NCI-H1417 treated with DMSO at 0.1 percent for 48 hours (cell line): ENCODE measurements around the gene ZFTA.
"Not testable (repeated sequence)": the region's sequence is repeated elsewhere in the genome, so short reads cannot be mapped to it uniquely, and the experiment has no call there.

Experiments used
- DNase-seq: peaks from one replicate; lab custom pipeline; 2025; lab: John Stamatoyannopoulos, UW

Gene ZFTA

DNA sequence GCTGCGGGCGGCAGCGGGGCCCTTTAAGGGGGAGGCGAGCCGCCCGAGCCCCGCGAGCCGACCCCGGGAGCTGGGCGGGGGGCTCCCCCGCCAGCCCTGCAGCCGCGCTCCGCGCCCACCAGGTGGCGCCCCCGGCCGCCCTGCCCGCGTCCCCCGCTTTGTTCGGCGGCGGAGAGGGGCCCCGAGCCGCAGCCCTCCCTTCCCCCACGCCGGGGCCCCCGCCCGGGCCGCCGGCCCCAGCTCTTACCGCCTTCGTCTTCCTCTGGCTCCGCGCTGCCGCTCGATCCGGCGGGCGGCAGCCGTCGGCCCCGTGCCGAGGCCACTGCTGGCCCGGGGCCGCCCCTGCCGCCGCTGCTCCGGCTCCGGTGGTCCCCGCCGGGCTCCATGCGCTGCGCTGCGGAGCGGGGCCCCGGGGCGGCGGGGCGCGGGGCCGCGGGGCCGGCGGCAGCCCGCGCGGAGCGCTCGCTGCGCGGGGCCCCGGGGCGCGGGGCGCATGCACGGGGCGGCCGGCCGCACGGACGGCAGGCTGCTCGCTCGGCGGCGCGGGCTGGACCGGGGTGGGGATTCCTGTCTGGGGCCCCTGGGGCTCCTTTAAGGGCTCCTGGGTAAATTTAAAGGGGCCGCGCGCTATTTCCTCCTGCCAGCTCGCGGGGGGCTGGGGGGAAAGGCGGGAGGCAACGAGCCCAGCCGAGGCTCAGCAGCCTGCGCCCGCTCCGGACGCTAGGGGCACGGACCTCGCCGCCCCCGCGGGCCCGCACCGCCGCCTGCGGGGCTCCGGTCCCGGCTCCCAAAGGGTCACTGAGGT is at the start of gene ZFTA:
Gene ZFTA (minus strand): TSS at position 539 of the 805 bp plus-strand sequence. CDS start 153 bp downstream, at position 386.
- no peak for DNase-seq

DNA sequence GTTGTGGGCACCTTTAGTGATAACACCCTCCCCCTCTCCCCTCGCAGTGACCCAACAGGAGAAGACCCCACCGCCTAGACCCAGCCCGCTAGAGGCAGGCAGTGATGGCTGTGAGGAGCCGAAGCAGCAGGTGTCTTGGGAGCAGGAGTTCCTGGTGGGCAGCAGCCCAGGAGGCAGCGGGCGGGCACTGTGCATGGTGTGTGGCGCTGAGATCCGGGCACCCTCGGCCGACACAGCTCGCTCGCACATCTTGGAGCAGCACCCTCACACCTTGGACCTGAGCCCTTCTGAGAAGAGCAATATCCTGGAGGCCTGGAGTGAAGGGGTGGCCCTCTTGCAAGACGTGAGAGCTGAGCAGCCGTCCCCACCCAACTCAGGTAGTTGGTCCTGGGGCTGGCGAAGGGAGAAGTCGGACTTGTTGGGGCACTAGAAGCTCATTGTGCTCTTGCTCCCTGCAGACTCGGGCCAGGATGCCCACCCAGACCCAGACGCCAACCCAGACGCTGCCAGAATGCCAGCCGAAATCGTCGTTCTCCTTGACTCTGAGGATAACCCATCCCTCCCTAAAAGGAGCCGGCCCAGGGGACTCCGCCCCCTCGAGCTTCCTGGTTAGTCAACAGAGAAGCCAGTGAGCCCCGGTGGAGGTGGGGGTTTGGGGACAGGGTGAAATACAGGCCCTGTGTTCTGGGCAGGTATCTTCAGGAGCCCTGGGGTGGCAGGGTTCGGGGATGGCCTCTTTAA is 49.4 kb upstream of the ZFTA start:
- DNase-seq: no peak

DNA sequence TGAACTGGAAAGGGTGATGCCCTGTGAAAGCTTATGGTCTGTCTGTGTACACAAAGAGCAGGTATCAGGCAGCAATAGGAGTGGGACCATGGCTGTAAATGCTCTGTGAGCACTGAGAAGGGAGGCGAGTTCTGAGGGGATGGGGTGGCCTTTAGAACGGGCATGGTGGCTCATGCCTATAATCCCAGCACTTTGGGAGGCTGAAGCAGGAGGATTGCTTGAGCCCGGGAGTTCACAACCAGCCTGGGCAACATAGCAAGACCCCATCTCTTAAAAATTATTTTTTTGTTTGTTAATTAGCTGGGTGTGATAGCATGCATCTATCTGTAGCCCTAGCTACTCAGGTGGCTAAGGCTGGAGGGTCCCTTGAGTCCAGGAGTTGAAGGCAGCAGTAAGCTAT is 48.2 kb upstream of the ZFTA start:
- DNase-seq: no peak

DNA sequence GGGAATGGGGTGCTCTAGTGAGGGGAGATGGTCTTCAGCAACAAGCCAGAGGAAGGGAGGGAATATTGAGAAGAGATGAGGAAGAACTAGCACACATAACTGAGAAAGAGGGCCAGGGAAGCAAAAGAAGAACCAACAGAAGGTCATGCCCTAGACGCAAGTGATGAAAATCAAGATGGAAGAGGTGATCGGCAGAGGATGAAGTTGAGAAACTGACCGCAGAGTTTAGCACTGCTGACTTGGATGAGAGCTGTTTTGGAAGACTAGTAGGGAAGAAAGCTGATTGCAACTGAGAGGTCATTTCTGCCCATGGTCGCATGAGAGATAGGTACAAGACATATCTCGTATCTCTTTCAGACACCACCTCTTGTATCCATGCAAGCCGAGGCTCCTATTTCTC is 47.6 kb upstream of the ZFTA start:
- no peak for DNase-seq

DNA sequence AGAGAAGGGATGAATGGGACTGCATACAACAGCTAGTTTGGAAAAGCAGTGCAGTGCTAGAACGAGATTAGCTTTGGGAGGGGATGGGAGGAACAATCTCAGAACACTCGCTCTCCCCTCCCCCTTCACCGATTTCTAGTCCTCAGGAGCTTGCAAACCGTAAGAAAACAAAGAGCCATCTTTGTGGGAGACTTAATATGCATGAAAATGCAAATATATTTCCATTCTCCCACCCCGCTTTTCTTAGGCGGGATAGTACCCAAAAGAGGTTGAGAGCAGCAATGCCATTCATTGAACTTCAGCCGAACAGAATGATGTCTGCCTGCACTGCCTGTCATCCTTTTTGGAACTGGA is 45.8 kb upstream of the ZFTA start:
- DNase-seq: no peak

DNA sequence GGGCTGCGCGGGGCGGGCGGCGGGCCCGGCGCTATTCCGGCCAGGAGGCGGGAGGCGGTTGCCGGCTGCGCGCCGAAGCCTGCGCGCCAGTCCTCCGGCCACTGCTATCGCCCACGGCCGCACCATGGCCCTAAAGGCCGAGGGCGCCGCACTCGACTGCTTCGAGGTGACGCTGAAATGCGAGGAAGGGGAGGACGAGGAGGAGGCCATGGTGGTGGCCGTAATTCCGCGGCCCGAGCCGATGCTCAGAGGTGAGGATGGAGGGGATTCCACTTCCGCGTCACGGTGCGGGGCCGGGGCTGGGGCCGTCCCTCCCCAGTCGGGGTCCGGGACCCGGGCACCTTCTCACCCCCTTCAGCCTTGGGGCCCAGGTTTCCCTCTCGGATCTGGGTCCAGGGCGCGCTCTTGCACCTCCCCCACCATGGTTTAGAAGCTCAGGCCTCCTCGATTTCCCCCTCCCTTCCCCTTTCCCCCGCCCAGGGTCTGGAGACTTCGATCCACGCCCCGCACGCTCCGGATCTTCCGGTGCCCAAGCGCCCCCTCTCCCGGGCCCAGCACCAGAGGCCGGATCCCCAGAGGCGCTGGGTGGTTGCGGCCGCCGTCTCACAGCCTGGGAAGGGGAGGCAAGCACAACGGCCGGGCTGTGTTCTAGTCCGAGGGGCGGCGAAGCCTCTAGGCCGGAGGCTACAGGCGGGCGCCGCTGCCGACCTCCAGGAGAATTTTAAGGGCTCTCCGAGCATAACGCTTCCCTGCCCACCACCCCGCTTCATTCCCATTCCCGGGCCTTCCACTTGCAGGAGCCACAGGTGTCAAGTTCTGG is 45.2 kb upstream of the ZFTA start:
- DNase-seq: no peak

DNA sequence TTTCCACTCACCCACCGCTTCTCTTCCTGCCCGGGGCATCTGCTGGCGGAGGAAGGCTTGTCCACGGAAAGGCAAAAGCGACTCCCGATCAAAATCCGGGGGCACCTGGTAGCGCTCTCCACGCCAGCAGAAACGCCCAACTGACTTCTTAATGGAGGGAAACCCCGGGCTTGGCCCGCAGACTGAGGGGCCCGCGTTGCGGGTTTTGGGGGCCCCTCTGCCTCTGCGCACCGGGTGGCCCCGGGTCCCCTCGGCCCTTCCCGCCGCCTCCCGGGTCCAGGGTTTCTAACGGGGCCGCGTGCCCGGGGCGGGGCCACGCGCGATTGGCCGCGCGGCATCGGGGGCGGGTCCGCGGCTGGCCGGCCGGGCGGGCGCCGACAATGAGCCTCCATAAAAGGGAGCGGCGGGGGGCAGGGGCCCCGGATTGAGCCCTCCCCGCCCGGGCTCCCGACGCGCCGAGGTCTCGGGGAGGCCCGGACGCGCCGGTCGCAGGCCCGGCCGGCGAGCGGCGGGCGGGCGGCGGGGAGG is 44.5 kb upstream of the ZFTA start, which contains the start of gene SPINDOC:
Gene SPINDOC (plus strand): TSS at position 422 of the 528 bp plus-strand sequence. CDS start 231 bp downstream, outside the sequence.
- DNase-seq: peak; percentile 27

DNA sequence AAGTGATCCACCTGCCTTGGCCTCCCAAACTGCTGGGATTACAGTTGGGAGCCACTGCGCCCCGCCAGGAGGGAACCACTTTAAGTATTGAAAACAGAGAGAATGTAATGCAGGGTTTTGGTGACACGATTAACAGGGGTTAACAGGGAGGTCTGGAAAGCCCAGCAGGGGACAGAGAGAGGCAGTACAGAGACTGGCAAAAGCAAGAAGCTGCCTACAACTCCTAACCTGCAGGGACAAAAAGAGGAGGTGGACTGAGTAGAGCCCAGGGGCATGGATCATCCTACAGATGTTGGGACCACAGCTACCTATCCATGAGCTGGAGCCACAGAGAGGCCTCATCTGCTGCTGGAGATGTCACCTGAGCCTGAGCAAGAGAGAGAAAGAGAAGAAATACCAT is 42.9 kb upstream of the ZFTA start:
- DNase-seq: no peak

DNA sequence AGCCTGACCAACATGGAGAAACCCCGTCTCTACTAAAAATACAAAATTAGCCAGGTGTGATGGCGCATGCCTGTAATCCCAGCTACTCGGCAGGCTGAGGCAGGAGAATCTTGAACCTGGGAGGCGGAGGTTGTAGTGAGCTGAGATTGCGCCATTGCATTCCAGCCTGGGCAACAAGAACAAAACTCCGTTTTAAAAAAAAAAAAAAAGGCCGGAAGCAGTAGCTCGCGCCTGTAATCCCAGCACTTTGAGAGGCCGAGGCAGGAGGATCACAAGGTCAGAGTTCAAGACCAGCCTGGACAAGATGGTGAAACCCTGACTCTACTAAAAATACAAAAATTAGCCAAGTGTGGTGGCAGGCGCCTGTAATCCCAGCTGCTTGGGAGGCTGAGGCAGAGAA is 41.8 kb upstream of the ZFTA start:
- DNase-seq: not testable (repeated sequence)

DNA sequence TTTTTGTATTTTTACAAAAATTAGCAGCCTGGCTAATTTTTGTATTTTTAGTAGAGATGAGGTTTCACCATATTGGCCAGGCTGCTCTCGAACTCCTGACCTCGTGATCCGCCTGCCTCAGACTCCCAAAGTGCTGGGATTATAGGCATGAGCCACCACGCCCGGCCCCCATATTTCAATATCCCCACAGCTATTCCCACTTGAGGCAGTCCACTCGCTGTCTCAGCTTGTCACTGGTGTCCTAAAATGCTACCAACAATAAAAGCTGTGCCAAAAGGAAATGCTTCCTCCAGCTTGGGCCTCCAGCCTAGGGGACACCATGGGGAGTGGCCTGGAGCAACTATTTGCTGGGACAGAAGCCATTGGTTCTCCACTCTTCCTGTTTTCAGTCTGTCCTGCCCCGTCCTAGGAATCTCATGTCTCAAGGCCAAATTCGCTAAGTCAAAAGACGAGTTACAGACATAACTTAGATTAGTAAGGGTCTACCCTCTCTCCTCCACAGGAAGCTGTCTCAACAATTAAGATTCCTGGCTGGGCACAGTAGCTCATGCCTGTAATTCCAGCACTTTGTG is 37.4 kb upstream of the ZFTA start:
- DNase-seq: no peak

DNA sequence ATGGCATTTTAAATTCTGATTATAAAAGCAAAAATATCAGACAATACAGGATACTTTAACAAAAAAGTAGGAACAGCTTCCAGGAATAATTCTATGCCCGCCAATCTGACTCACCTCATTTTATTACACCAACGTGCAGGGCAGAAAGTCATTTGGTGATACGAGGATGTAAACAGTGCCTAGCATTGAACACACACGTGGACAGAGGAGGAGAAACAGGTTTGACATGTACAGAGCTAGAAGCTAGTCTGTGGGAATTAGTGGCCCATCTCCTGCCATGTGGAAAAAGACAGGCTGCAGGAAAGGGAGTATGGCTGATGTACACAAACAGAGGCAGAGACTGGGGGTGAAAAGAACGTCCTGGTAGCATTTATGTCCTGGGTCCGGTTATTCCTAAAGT is 35.7 kb upstream of the ZFTA start:
- DNase-seq: no peak

DNA sequence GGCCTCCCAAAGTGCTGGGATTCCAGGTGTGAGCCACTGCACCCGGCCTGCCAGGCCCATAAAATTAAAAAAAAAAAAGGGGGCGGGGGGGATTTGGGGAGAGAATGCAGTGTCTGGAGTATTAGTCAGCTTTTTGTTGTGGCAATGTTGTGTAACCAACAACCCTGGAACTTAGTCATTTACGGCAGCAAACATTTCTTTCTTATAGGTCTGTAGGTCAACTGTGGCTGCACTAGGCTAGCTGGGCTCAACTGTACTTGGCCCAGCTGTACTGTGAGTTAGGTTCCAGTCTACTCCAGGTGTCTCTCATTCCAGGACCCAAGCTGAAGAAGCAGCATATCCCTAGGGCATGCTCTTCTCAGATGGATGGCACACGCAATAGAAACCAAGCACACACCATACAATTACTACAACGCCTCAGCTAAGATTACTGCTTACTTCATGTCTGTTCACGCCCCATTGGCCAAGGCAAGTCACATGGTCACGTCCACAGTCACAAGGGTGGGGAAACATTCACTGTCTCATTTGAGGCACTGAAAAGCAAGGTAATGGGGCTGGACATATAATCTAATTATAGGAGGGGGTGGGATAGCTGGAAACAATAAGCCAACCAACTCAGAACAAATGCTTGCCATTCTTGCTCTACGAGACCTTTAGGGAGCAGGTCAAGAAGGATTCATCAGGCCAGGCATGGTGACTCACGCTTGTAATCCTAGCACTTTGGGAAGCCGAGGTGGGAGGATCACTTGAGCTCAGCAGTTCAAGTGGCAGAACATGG is 34.3 kb upstream of the ZFTA start:
- DNase-seq: no peak

DNA sequence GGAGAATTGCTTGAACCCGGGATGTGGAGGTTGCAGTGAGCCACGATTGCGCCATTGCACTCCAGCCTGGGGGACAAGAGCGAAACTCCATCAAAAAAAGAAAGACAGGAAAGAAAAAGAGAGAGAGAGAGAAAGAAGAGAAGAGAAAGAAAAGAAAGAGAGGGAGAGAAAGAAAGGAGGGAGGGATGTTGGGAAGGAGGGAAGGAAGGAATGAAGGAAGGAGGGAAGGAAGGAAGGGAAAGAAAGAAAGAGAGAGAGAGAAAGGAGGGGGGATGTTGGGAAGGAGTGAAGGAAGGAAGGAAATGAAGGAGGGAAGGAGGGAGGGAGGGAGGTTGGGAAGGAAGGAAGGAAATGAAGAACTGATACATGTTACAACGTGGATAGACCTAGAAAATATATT is 32.3 kb upstream of the ZFTA start:
- no peak for DNase-seq

DNA sequence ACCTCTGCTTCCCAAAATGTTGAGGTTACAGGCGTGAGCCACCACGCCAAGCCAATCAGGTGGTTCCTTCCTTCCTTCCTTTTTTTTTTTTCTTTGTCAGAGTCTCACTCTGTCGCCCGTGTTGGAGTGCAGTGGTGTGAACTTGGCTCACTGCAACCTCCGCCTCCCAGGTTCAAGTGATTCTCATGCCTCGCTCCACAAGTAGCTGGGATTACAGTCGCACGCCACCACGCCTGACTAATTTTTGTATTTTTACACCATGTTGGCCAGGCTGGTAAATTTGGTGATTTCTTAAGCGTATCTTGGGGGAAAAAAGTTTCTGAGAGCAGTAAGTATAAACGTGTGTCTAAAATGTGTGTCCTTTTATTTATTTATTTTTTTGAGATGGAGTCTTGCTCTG is 26.5 kb upstream of the ZFTA start:
- DNase-seq: no peak

DNA sequence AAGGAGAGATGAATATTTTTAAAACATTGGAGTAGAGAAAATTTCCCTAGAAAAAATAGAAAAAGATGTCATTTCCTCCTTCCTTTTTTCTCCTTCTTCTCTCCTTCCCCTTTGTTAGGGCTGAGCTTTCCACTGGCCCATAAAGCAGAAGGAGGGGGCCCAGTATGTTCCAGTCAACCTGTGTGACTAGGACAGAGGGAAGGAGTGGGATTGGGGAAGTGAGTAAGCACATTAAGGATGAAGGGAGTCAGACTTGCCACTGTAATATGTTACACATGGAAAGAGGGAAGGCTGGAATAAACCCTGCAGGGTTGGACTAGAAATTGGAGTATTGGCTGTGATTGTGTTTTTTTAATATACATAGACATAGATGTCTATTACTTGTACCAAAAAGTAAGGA is 24.6 kb upstream of the ZFTA start:
- DNase-seq: no peak

DNA sequence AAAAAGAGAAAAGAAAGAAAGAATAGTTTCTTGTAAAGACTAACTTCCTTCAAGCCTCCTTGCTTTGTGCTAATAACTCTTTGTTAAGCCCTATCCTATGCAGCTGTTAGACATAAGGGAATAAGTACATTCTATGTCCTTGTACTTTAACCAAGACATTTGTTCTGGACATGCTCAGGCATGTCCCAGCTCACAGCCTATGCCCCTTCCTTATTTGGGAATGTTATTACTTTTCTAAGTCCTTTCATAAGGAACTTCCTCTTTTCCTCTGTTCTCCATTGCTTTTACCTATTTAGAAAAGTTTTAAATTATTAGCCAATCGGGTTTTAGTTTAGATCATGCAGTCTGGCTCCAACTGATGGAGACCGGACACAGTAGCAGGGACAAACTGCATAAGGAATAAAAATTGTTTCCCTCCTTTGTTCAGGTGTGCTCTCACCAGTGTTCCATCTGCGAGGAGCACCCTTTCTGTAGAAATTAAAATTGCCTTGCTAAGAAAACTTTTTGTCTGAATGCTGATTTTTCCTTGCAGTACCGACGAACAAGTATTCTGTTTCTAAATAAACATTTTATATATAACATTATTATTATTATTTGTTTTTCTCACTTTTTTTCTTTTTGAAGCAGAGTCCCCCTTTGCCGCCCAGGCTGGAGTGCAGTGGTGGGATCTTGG is 23.1 kb upstream of the ZFTA start:
- DNase-seq: no peak

DNA sequence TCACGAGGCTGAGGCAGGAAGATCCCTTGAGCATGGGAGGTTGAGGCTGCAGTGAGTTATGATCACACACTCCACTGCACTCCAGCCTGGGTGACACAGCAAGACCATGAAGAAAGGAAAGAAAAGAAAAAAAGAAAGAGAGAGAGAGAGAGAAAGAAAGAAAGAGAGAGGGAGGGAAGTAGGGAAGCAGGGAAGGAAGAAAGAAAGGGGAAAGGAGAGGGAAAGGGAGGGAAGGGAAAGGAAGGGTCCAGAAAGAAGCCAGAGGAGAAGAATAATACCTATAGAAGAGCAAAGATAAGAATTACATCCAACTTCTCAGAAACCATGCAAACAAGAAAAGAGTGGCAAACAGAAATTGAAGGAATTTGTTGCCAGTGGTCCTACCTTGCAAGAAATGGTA is 17.2 kb upstream of the ZFTA start:
- DNase-seq: no peak

DNA sequence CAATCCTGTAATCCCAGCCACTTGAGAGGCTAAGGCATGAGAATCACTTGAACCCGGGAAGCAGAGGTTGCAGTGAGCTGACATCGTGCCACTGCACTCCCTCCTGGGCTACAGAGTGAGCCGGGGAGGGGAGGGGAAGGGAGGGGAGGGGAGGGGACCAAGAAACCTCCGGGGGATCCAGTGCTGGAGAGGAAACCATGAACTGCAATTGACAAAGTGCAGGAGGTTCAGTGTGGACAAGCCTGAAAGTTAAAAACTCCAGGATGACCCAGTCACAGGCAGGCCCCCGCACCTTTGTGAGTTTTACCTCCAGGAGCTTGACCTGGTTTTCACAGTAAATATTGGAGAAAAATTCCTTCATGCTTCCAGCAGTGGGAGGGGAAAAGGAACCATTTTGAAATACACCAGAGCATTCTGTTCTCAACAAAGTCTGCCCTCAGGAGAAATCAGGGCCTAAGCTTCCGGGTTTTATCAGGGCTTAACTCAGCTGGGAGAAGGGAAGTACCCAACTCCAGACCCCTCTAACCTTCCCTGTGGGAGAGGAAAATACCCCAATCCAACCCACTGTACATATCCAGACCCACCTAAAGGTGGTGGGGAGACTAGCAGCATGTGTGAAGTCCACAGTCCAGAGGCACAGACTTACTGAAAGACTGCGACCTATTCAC is 15.5 kb upstream of the ZFTA start:
- DNase-seq: no peak

DNA sequence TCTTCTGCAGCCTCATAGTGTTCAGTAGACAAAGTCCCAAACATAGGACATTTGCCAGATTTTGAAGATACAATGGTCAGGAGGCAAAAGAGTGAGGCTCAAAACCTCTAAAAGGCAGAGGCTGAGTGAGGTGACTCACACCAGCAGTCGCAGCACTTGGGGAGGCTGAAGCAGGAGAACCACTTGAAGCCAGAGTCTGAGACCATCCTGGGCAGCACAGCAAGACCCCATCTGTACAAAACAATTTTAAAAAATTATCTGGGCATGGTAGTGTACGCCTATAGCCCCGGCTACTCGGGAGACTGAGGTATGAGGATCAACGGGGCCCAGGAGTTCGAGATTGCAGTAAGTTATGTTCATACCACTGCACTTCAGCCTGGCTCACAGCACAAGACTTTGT is 14.2 kb upstream of the ZFTA start:
- no peak for DNase-seq

DNA sequence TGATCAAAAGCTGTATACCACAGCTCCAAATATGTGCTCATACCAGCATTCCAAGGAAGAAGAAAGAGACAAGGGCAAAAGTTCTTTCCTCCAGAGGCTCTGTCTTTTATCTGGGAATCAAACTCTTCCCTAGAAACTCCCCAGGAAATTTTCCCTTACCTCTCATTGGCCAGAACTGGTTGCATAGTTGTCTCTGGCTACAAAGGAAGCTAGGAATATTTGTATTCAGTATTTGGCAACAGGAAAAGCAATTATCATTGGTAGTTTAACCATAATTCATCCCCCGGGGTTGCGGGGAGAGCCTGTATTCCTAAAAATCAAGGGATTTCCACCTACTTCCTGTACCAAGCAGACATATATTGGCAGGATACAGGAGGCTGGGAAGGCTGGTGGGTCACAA is 10.5 kb upstream of the ZFTA start:
- no peak for DNase-seq
